Ramos (cell line): ENCODE results near the gene LYRM7.

Experiments
- in situ Hi-C: fragments of 300-500 bp; cut with MboI; formaldehyde crosslinking; loops from one replicate; pipeline ENCODE4 v1.14.3; 2022; ENCODE audit warnings: low sequenced_read_pairs; ENCODE audit not compliant: unreplicated experiment

The LYRM7 gene

GRCh38 chr5:131214609-131215227 is 44.0 kb downstream of the LYRM7 start:
- in situ Hi-C loops: no loop called here

- in situ Hi-C loops: no loop called here
Observed at GRCh38 chr5:131217791-131218190, 47.0 kb downstream of the LYRM7 start.

- in situ Hi-C loops: no loop called here
Observed at GRCh38 chr5:131218392-131218791, 47.6 kb downstream of the LYRM7 start.

GRCh38 chr5:131220566-131220965 is 49.8 kb downstream of the LYRM7 start:
- in situ Hi-C loops: no loop called here

GRCh38 chr5:131221008-131221703 is 50.4 kb downstream of the LYRM7 start:
- in situ Hi-C loops: no loop called here

- in situ Hi-C loops: no loop called here
Observed at GRCh38 chr5:131221888-131222287, 51.1 kb downstream of the LYRM7 start.

- in situ Hi-C loops: no loop called here
Observed at GRCh38 chr5:131222731-131223130, 52.0 kb downstream of the LYRM7 start.

- in situ Hi-C loops: no loop called here
Observed at GRCh38 chr5:131223751-131224386, 53.1 kb downstream of the LYRM7 start.

GRCh38 chr5:131224387-131225201 is 53.9 kb downstream of the LYRM7 start:
- in situ Hi-C loops: no loop called here

- in situ Hi-C loops: no loop called here
Observed at GRCh38 chr5:131225282-131225974, 54.7 kb downstream of the LYRM7 start.

GRCh38 chr5:131226899-131227298 is 56.2 kb downstream of the LYRM7 start:
- in situ Hi-C loops: no loop called here

GRCh38 chr5:131228646-131229045 is 57.9 kb downstream of the LYRM7 start:
- in situ Hi-C loops: no loop called here

- in situ Hi-C loops: no loop called here
Observed at GRCh38 chr5:131229623-131230022, 58.9 kb downstream of the LYRM7 start.

GRCh38 chr5:131230406-131230805 is 59.7 kb downstream of the LYRM7 start:
- in situ Hi-C loops: no loop called here

GRCh38 chr5:131239686-131240085 is 68.9 kb downstream of the LYRM7 start:
- in situ Hi-C loops: no loop called here

GRCh38 chr5:131242728-131243255 is 72.0 kb downstream of the LYRM7 start:
- in situ Hi-C loops: no loop called here

- in situ Hi-C loops: no loop called here
Observed at GRCh38 chr5:131245312-131245711, 74.6 kb downstream of the LYRM7 start.

GRCh38 chr5:131245948-131246347 is 75.2 kb downstream of the LYRM7 start:
- in situ Hi-C loops: no loop called here

- in situ Hi-C loops: no loop called here
Observed at GRCh38 chr5:131246504-131246903, 75.8 kb downstream of the LYRM7 start.
